Hepatocyte (in vitro differentiated cells): ENCODE results near the gene OR51I2. TPM values are rescaled to one million over a fixed set of nuclear protein-coding genes. Genes with fewer than 3 reads are reported as not detected.

Source experiments
- DNase-seq: peaks from one replicate; pipeline ENCODE4 v3.0.0-alpha.2; 2016; ENCODE audit warnings: low spot score
- H2AFZ ChIP-seq: fragments of 200-600 bp; sonication (generic); 2 replicates; pipeline ENCODE4 v1.6.0; 2016; ENCODE audit warnings: antibody characterized with exemption, mild to moderate bottlenecking
- H3K27ac ChIP-seq: fragments of 200-600 bp; sonication (generic); 2 replicates; pipeline ENCODE4 v1.5.1; 2016; ENCODE audit warnings: mild to moderate bottlenecking
- H3K27me3 ChIP-seq: fragments of 200-600 bp; sonication (generic); 2 replicates; pipeline ENCODE4 v1.6.1; 2016
- H3K36me3 ChIP-seq: fragments of 200-600 bp; sonication (generic); replicated peaks from 2 replicates; pipeline ENCODE4 v1.5.1; 2016; ENCODE audit warnings: low read depth; ENCODE audit not compliant: insufficient read depth
- H3K4me1 ChIP-seq: fragments of 200-600 bp; sonication (generic); 2 replicates; pipeline ENCODE4 v1.5.1; 2016; ENCODE audit warnings: mild to moderate bottlenecking, moderate library complexity; ENCODE audit not compliant: insufficient read depth
- H3K4me2 ChIP-seq: fragments of 200-600 bp; sonication (generic); 2 replicates; pipeline ENCODE4 v1.6.0; 2016
- H3K4me3 ChIP-seq: fragments of 200-600 bp; sonication (generic); 2 replicates; pipeline ENCODE4 v1.5.1; 2016; ENCODE audit warnings: mild to moderate bottlenecking
- H3K79me2 ChIP-seq: fragments of 200-600 bp; sonication (generic); 2 replicates; pipeline ENCODE4 v1.6.0; 2017; ENCODE audit warnings: mild to moderate bottlenecking
- H3K9me2 ChIP-seq: fragments of 200-600 bp; sonication (generic); replicated peaks from 2 replicates; pipeline ENCODE4 v1.6.0; 2017; ENCODE audit warnings: mild to moderate bottlenecking; ENCODE audit not compliant: insufficient read depth
- H3K9me3 ChIP-seq: fragments of 200-600 bp; sonication (generic); 2 replicates; pipeline ENCODE4 v1.5.1; 2016; ENCODE audit warnings: low read depth, mild to moderate bottlenecking
- H4K20me1 ChIP-seq: fragments of 200-600 bp; sonication (generic); 2 replicates; pipeline ENCODE4 v1.6.0; 2016; ENCODE audit warnings: mild to moderate bottlenecking; ENCODE audit not compliant: insufficient read depth, poor library complexity, severe bottlenecking
- EZH2 ChIP-seq: fragments of 200-600 bp; sonication (generic); IDR thresholded peaks from 2 replicates; pipeline ENCODE4 v1.6.1; 2016; ENCODE audit warnings: antibody characterized with exemption, mild to moderate bottlenecking, borderline replicate concordance
- EZH2phosphoT487 ChIP-seq: fragments of 200-600 bp; sonication (generic); IDR thresholded peaks from one replicate; pipeline ENCODE4 v1.6.1; 2018; ENCODE audit warnings: antibody characterized with exemption, mild to moderate bottlenecking, low read depth, moderate library complexity; ENCODE audit not compliant: unreplicated experiment, severe bottlenecking
- WGBS: methylation state at CpG from one replicate; pipeline ENCODE4 v1.1.6; 2016; ENCODE audit warnings: low lambda C conversion rate; ENCODE audit errors: missing lambda C conversion rate; 5-methylcytosine and 5-hydroxymethylcytosine counted together
- polyA plus RNA-seq: library from polyadenylated mRNA; unstranded; fragments of >200 nt; fragmentation: Nextera tagmentation; extraction: Ambion mirVana; gene quantifications from 2 replicates; pipeline ENCODE4 v1.2.1, GENCODE V29; 2016
- total RNA-seq: library from RNA; depleted of rRNA; stranded (reverse); fragments of >200 nt; gene quantifications from 2 replicates; pipeline ENCODE4 v1.2.3, GENCODE V29; 2014
- TF ChIP-seq, protein P1 (sequence below): fragments of 200-600 bp; sonication (generic); IDR thresholded peaks from 2 replicates; pipeline ENCODE4 v1.5.1; 2016; ENCODE audit warnings: antibody characterized with exemption, mild to moderate bottlenecking; ENCODE audit not compliant: poor library complexity

Gene OR51I2
- total and polyA plus RNA-seq, 2 experiments from 2014 or later, result not detected

DNA sequence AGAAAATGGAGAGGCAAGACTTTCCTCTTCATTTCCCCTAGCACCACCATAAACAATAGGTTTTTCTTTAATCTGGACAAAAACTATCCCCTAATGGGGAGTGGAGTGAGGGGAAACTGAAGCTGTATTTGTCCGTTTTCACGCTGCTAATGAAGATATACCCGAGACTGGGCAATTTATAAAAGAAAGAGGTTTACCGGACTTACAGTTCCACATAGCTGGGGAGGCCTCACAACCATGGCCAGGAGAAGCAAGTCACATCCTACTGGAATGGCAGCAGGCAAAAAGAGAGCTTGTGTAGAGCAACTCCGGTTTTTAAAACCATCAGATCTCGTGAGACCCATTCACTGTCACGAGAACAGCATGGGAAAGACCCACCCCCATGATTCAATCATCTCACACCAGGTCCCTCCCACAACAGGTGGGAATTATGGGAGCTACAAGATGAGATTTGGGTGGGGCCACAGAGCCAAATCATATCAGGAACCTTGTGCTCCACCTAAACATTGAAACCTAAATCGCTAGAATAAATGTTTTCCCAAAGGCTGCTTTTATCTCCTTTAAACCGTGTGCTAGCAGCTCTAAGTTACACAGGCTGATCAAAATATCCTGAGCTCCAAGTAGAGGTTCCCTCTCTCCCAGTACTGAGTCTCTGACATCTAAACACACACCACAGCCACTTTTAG lies 56.4 kb downstream of the OR51I2 start:
- Histone ChIP-seq H4K20me1 (no peaks in the 10 kb centered on the region), H2AFZ (no peak overlapping the region), H3K9me3 (no peaks in the 10 kb centered on the region), H3K9me2 (no peaks in the 10 kb centered on the region), H3K4me2 (no peak overlapping the region), H3K27me3 (no peaks in the 10 kb centered on the region), H3K36me3 (no peaks in the 10 kb centered on the region), H3K4me3 (no peak overlapping the region), H3K27ac (no peak overlapping the region), H3K4me1 (no peaks in the 10 kb centered on the region), H3K79me2 (no peaks in the 10 kb centered on the region)
- TF ChIP-seq EZH2phosphoT487 (no peak), EZH2 (no peak)
- TF ChIP-seq, protein P1, sequence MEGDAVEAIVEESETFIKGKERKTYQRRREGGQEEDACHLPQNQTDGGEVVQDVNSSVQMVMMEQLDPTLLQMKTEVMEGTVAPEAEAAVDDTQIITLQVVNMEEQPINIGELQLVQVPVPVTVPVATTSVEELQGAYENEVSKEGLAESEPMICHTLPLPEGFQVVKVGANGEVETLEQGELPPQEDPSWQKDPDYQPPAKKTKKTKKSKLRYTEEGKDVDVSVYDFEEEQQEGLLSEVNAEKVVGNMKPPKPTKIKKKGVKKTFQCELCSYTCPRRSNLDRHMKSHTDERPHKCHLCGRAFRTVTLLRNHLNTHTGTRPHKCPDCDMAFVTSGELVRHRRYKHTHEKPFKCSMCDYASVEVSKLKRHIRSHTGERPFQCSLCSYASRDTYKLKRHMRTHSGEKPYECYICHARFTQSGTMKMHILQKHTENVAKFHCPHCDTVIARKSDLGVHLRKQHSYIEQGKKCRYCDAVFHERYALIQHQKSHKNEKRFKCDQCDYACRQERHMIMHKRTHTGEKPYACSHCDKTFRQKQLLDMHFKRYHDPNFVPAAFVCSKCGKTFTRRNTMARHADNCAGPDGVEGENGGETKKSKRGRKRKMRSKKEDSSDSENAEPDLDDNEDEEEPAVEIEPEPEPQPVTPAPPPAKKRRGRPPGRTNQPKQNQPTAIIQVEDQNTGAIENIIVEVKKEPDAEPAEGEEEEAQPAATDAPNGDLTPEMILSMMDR, result no peak
- 88% methylated on average over 9 of the region's 9 CpGs for WGBS
- DNase-seq, result no peak

Other genes starting within 250 kb of the OR51I2 start
- gene OR51V1, start 248.6 kb upstream of the OR51I2 start, total RNA-seq, result not detected in 2 replicates
- not detected in 2 replicates for gene OR51V1, start 248.6 kb upstream of the OR51I2 start, polyA plus RNA-seq
- gene HBB, start 222.3 kb upstream of the OR51I2 start, total RNA-seq, result not detected in 2 replicates
- gene HBB, start 222.3 kb upstream of the OR51I2 start, polyA plus RNA-seq, result not detected in 2 replicates
- not detected in 2 replicates for gene HBD, start 214.8 kb upstream of the OR51I2 start, total RNA-seq
- gene HBD, start 214.8 kb upstream of the OR51I2 start, polyA plus RNA-seq, result not detected in 2 replicates
- gene HBG1, start 199.5 kb upstream of the OR51I2 start, total RNA-seq, result not detected in 2 replicates
- gene HBG1, start 199.5 kb upstream of the OR51I2 start, polyA plus RNA-seq, result not detected in 2 replicates
- not detected in 2 replicates for gene HBG2, start 194.5 kb upstream of the OR51I2 start, total RNA-seq
- gene HBG2, start 194.5 kb upstream of the OR51I2 start, polyA plus RNA-seq, result 0.63 TPM in 1 of 2 replicates, not detected in the other
- 1.1 and 1.6 TPM in 2 replicates for gene HBE1, start 179.4 kb upstream of the OR51I2 start, total RNA-seq
- 0.25 and 1.5 TPM in 2 replicates for gene HBE1, start 179.4 kb upstream of the OR51I2 start, polyA plus RNA-seq
- not detected in 2 replicates for gene OR51B4, start 147.4 kb upstream of the OR51I2 start, total RNA-seq
- gene OR51B4, start 147.4 kb upstream of the OR51I2 start, polyA plus RNA-seq, result 0.17 TPM in 1 of 2 replicates, not detected in the other
- gene OR51B2, start 125.0 kb upstream of the OR51I2 start, total RNA-seq, result not detected in 2 replicates
- not detected in 2 replicates for gene OR51B2, start 125.0 kb upstream of the OR51I2 start, polyA plus RNA-seq
- 0.20 TPM in 1 of 2 replicates, not detected in the other for gene OR51B5, start 105.8 kb upstream of the OR51I2 start, total RNA-seq
- gene OR51B5, start 105.8 kb upstream of the OR51I2 start, polyA plus RNA-seq, result not detected in 2 replicates
- not detected in 2 replicates for gene OR51B6, start 97.8 kb upstream of the OR51I2 start, total RNA-seq
- not detected in 2 replicates for gene OR51B6, start 97.8 kb upstream of the OR51I2 start, polyA plus RNA-seq
- gene OR51M1, start 65.5 kb upstream of the OR51I2 start, total RNA-seq, result not detected in 2 replicates
- not detected in 2 replicates for gene OR51M1, start 65.5 kb upstream of the OR51I2 start, polyA plus RNA-seq
- not detected in 2 replicates for gene OR51Q1, start 27.2 kb upstream of the OR51I2 start, total RNA-seq
- gene OR51Q1, start 27.2 kb upstream of the OR51I2 start, polyA plus RNA-seq, result not detected in 2 replicates
- not detected in 2 replicates for gene OR51I1, start 7.8 kb upstream of the OR51I2 start, total RNA-seq
- gene OR51I1, start 7.8 kb upstream of the OR51I2 start, polyA plus RNA-seq, result not detected in 2 replicates
- gene OR52D1, start 39.4 kb downstream of the OR51I2 start, total RNA-seq, result not detected in 2 replicates
- gene OR52D1, start 39.4 kb downstream of the OR51I2 start, polyA plus RNA-seq, result not detected in 2 replicates
- 0.50 TPM in 1 of 2 replicates, not detected in the other for gene UBQLN3, start 60.6 kb downstream of the OR51I2 start, total RNA-seq
- gene UBQLN3, start 60.6 kb downstream of the OR51I2 start, polyA plus RNA-seq, result not detected in 2 replicates
- 0.53 and 0.76 TPM in 2 replicates for gene UBQLNL, start 67.4 kb downstream of the OR51I2 start, total RNA-seq
- 0.52 TPM in 1 of 2 replicates, not detected in the other for gene UBQLNL, start 67.4 kb downstream of the OR51I2 start, polyA plus RNA-seq
- gene OR52H1, start 99.2 kb downstream of the OR51I2 start, total RNA-seq, result 0.28 TPM in 1 of 2 replicates, not detected in the other
- gene OR52H1, start 99.2 kb downstream of the OR51I2 start, polyA plus RNA-seq, result not detected in 2 replicates
- not detected in 2 replicates for gene OR52B6, start 131.6 kb downstream of the OR51I2 start, total RNA-seq
- not detected in 2 replicates for gene OR52B6, start 131.6 kb downstream of the OR51I2 start, polyA plus RNA-seq
- gene TRIM6, start 147.3 kb downstream of the OR51I2 start, total RNA-seq, result 6.6 and 10.7 TPM in 2 replicates
- gene TRIM6, start 147.3 kb downstream of the OR51I2 start, polyA plus RNA-seq, result 4.3 and 8.0 TPM in 2 replicates
- gene TRIM34, start 175.7 kb downstream of the OR51I2 start, total RNA-seq, result 10.5 and 14.6 TPM in 2 replicates
- gene TRIM34, start 175.7 kb downstream of the OR51I2 start, polyA plus RNA-seq, result 2.7 and 3.6 TPM in 2 replicates
- gene TRIM5, start 235.8 kb downstream of the OR51I2 start, total RNA-seq, result 30.1 and 37.0 TPM in 2 replicates
- gene TRIM5, start 235.8 kb downstream of the OR51I2 start, polyA plus RNA-seq, result 14.2 and 19.6 TPM in 2 replicates
- gene TRIM22, start 240.5 kb downstream of the OR51I2 start, total RNA-seq, result 15.4 TPM in 2 replicates
- gene TRIM22, start 240.5 kb downstream of the OR51I2 start, polyA plus RNA-seq, result 9.3 and 10.4 TPM in 2 replicates